ENCODE data around the gene SERPINE3.

Gene SERPINE3

DNA sequence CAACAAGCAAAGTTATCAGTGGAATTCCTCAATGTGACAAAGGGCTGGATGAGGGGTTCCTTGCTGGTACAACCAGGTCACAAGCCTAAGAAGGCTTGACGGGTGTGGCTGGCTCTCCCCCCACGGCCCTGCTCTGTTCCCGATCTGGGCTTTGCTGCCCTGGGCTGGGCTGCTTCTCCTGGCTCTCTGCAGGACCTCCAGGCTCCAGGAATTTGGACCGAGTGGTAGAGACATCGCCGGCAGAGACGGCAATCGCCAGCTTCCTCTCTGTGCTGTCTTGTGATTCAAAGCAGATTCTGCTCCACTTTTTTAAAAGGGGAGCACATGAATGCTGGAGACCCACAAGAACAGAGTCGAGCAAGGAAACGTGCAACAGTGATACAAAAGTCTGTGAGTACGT, at the start of gene SERPINE3:
SERPINE3 (plus strand) TSS at position 338 of the 400 bp plus-strand sequence. CDS start 1,401 bp downstream, outside the sequence.
- H4K20me1 ChIP-seq (ENCODE audit: low read depth, low read length): no peaks in the 10 kb centered on the region
- H3K4me3 ChIP-seq (ENCODE audit: insufficient read depth, low read length, poor library complexity, severe bottlenecking): no peak within 1 kb of the TSS
- H3K9me3 ChIP-seq (ENCODE audit: insufficient read depth, low read length): no peaks in the 10 kb centered on the region
- no peak within 1 kb of the TSS for H3K4me2 ChIP-seq (ENCODE audit: low read depth, low read length, poor library complexity, severe bottlenecking)
- no peak within 1 kb of the TSS for H2AFZ ChIP-seq (ENCODE audit: low read depth, low read length, severe bottlenecking)
- no peaks in the 10 kb centered on the region for H3K9me2 ChIP-seq (replicated peaks; ENCODE audit: insufficient read depth, low read length)
- H3K79me2 ChIP-seq (ENCODE audit: insufficient read depth, low read length): no peaks in the 10 kb centered on the region
- H3F3A ChIP-seq (ENCODE audit: insufficient read depth): no peaks in the 10 kb centered on the region
- H3K27ac ChIP-seq (ENCODE audit: low read depth, low read length): no peak within 1 kb of the TSS
- H3K36me3 ChIP-seq (ENCODE audit: low read length): no peaks in the 10 kb centered on the region
- no peaks in the 10 kb centered on the region for H3K27me3 ChIP-seq (ENCODE audit: low read length)
- TF ChIP-seq CTCF (IDR thresholded peaks at IDR 0.05; ENCODE audit: insufficient read depth, low read length, poor library complexity, severe bottlenecking): no peak
- TF ChIP-seq EZH2phosphoT487 (conservative IDR thresholded peaks at IDR 0.05; ENCODE audit: low read length): no peak
- H3K9ac ChIP-seq (ENCODE audit: low read length): no peak within 1 kb of the TSS

- Histone ChIP-seq H3K27ac (ENCODE audit: low read depth, low read length) (no peak overlapping the region), H3K36me3 (ENCODE audit: low read length) (no peaks in the 10 kb centered on the region), H4K20me1 (ENCODE audit: low read depth, low read length) (no peaks in the 10 kb centered on the region), H3K4me2 (ENCODE audit: low read depth, low read length, poor library complexity, severe bottlenecking) (no peak overlapping the region), H3K27me3 (ENCODE audit: low read length) (no peaks in the 10 kb centered on the region), H3K9me2 (replicated peaks; ENCODE audit: insufficient read depth, low read length) (no peaks in the 10 kb centered on the region), H3K4me3 (ENCODE audit: insufficient read depth, low read length, poor library complexity, severe bottlenecking) (no peak overlapping the region), H3F3A (ENCODE audit: insufficient read depth) (no peaks in the 10 kb centered on the region), H2AFZ (ENCODE audit: low read depth, low read length, severe bottlenecking) (no peak overlapping the region), H3K9me3 (ENCODE audit: insufficient read depth, low read length) (no peaks in the 10 kb centered on the region), H3K9ac (ENCODE audit: low read length) (no peak overlapping the region), H3K79me2 (ENCODE audit: insufficient read depth, low read length) (no peaks in the 10 kb centered on the region)
- TF ChIP-seq CTCF (IDR thresholded peaks at IDR 0.05; ENCODE audit: insufficient read depth, low read length, poor library complexity, severe bottlenecking) (no peak), EZH2phosphoT487 (conservative IDR thresholded peaks at IDR 0.05; ENCODE audit: low read length) (no peak)
Measured at GRCh38 chr13:51291341-51291740, 48.1 kb upstream of the SERPINE3 start.

GRCh38 chr13:51292000-51292565, 47.4 kb upstream of the SERPINE3 start:
- H3K36me3 ChIP-seq (ENCODE audit: low read length): no peaks in the 10 kb centered on the region
- no peaks in the 10 kb centered on the region for H3K9me3 ChIP-seq (ENCODE audit: insufficient read depth, low read length)
- no peak overlapping the region for H3K4me2 ChIP-seq (ENCODE audit: low read depth, low read length, poor library complexity, severe bottlenecking)
- H3K79me2 ChIP-seq (ENCODE audit: insufficient read depth, low read length): no peaks in the 10 kb centered on the region
- no peak overlapping the region for H3K9ac ChIP-seq (ENCODE audit: low read length)
- no peak for TF ChIP-seq CTCF (IDR thresholded peaks at IDR 0.05; ENCODE audit: insufficient read depth, low read length, poor library complexity, severe bottlenecking)
- TF ChIP-seq EZH2phosphoT487 (conservative IDR thresholded peaks at IDR 0.05; ENCODE audit: low read length): no peak
- no peak overlapping the region for H2AFZ ChIP-seq (ENCODE audit: low read depth, low read length, severe bottlenecking)
- no peaks in the 10 kb centered on the region for H3K27me3 ChIP-seq (ENCODE audit: low read length)
- no peaks in the 10 kb centered on the region for H3K9me2 ChIP-seq (replicated peaks; ENCODE audit: insufficient read depth, low read length)
- no peaks in the 10 kb centered on the region for H3F3A ChIP-seq (ENCODE audit: insufficient read depth)
- no peak overlapping the region for H3K27ac ChIP-seq (ENCODE audit: low read depth, low read length)
- H3K4me3 ChIP-seq (ENCODE audit: insufficient read depth, low read length, poor library complexity, severe bottlenecking): no peak overlapping the region
- no peaks in the 10 kb centered on the region for H4K20me1 ChIP-seq (ENCODE audit: low read depth, low read length)

All from SU-DHL-6 (cell line).